ENCODE results near the gene NHERF1. TPM values are rescaled to one million over a fixed set of nuclear protein-coding genes. Genes with fewer than 3 reads are reported as not detected.

NHERF1 gene
- total and polyA plus RNA-seq, 2 of the 13 experiments (the other 11 are each of a cell fraction or from before 2014, with no cell fraction given) = 169 to 269 TPM

DNA sequence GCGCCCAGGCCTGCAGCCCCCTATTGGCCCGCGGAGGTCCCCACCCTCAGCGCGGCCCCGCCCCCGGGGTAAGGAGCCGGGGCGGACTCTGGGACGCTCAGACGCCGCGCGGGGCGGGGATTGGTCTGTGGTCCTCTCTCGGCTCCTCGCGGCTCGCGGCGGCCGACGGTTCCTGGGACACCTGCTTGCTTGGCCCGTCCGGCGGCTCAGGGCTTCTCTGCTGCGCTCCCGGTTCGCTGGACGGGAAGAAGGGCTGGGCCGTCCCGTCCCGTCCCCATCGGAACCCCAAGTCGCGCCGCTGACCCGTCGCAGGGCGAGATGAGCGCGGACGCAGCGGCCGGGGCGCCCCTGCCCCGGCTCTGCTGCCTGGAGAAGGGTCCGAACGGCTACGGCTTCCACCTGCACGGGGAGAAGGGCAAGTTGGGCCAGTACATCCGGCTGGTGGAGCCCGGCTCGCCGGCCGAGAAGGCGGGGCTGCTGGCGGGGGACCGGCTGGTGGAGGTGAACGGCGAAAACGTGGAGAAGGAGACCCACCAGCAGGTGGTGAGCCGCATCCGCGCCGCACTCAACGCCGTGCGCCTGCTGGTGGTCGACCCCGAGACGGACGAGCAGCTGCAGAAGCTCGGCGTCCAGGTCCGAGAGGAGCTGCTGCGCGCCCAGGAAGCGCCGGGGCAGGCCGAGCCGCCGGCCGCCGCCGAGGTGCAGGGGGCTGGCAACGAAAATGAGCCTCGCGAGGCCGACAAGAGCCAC is at the start of gene NHERF1 (continued):
- TF ChIP-seq, protein P1, sequence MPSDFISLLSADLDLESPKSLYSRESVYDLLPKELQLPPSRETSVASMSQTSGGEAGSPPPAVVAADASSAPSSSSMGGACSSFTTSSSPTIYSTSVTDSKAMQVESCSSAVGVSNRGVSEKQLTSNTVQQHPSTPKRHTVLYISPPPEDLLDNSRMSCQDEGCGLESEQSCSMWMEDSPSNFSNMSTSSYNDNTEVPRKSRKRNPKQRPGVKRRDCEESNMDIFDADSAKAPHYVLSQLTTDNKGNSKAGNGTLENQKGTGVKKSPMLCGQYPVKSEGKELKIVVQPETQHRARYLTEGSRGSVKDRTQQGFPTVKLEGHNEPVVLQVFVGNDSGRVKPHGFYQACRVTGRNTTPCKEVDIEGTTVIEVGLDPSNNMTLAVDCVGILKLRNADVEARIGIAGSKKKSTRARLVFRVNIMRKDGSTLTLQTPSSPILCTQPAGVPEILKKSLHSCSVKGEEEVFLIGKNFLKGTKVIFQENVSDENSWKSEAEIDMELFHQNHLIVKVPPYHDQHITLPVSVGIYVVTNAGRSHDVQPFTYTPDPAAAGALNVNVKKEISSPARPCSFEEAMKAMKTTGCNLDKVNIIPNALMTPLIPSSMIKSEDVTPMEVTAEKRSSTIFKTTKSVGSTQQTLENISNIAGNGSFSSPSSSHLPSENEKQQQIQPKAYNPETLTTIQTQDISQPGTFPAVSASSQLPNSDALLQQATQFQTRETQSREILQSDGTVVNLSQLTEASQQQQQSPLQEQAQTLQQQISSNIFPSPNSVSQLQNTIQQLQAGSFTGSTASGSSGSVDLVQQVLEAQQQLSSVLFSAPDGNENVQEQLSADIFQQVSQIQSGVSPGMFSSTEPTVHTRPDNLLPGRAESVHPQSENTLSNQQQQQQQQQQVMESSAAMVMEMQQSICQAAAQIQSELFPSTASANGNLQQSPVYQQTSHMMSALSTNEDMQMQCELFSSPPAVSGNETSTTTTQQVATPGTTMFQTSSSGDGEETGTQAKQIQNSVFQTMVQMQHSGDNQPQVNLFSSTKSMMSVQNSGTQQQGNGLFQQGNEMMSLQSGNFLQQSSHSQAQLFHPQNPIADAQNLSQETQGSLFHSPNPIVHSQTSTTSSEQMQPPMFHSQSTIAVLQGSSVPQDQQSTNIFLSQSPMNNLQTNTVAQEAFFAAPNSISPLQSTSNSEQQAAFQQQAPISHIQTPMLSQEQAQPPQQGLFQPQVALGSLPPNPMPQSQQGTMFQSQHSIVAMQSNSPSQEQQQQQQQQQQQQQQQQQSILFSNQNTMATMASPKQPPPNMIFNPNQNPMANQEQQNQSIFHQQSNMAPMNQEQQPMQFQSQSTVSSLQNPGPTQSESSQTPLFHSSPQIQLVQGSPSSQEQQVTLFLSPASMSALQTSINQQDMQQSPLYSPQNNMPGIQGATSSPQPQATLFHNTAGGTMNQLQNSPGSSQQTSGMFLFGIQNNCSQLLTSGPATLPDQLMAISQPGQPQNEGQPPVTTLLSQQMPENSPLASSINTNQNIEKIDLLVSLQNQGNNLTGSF (CRISPR knock-in tag; IDR thresholded peaks at IDR 0.05) = peak; percentile 91; the same call in 1 of the 2 replicates
- peak; percentile 95 for TF ChIP-seq SAP130 (CRISPR knock-in tag; IDR thresholded peaks at IDR 0.05; ENCODE audit: low read depth)
- peak; percentile 71; the same call in 1 of the 2 replicates for TF ChIP-seq ZNF746 (CRISPR knock-in tag; IDR thresholded peaks at IDR 0.05)
- peak; percentile 49; the same call in 1 of the 2 replicates for TF ChIP-seq CC2D1A (CRISPR knock-in tag; IDR thresholded peaks at IDR 0.05)
- TF ChIP-seq, protein P2, sequence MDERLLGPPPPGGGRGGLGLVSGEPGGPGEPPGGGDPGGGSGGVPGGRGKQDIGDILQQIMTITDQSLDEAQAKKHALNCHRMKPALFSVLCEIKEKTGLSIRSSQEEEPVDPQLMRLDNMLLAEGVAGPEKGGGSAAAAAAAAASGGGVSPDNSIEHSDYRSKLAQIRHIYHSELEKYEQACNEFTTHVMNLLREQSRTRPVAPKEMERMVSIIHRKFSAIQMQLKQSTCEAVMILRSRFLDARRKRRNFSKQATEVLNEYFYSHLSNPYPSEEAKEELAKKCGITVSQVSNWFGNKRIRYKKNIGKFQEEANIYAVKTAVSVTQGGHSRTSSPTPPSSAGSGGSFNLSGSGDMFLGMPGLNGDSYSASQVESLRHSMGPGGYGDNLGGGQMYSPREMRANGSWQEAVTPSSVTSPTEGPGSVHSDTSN (CRISPR knock-in tag; IDR thresholded peaks at IDR 0.05) = no peak
- TF ChIP-seq, protein P3, sequence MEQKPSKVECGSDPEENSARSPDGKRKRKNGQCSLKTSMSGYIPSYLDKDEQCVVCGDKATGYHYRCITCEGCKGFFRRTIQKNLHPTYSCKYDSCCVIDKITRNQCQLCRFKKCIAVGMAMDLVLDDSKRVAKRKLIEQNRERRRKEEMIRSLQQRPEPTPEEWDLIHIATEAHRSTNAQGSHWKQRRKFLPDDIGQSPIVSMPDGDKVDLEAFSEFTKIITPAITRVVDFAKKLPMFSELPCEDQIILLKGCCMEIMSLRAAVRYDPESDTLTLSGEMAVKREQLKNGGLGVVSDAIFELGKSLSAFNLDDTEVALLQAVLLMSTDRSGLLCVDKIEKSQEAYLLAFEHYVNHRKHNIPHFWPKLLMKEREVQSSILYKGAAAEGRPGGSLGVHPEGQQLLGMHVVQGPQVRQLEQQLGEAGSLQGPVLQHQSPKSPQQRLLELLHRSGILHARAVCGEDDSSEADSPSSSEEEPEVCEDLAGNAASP (CRISPR knock-in tag; IDR thresholded peaks at IDR 0.05; ENCODE audit: borderline replicate concordance) = peak; percentile 82
- peak; percentile 80 for TF ChIP-seq TOE1 (CRISPR knock-in tag; IDR thresholded peaks at IDR 0.05)
- peak; percentile 23; the same call in 1 of the 2 replicates for TF ChIP-seq ELF1 (CRISPR knock-in tag; IDR thresholded peaks at IDR 0.05)
- peak; percentile 85; the same call in 1 of the 2 replicates for TF ChIP-seq BORCS8-MEF2B (CRISPR knock-in tag; IDR thresholded peaks at IDR 0.05)
- TF ChIP-seq ZNF34 (CRISPR knock-in tag; IDR thresholded peaks at IDR 0.05; ENCODE audit: borderline replicate concordance) = peak; percentile 79; the same call in 1 of the 2 replicates
- TF ChIP-seq ZNF432 (CRISPR knock-in tag; IDR thresholded peaks at IDR 0.05; ENCODE audit: borderline replicate concordance) = no peak
- TF ChIP-seq SRSF1 (optimal IDR thresholded peaks at IDR 0.05; ENCODE audit: low read depth, low read length) = no peak
- TF ChIP-seq IRX3 (CRISPR knock-in tag; IDR thresholded peaks at IDR 0.05; ENCODE audit: borderline replicate concordance, low read depth) = no peak; the same call in none of the 2 replicates
- TF ChIP-seq, protein P4, sequence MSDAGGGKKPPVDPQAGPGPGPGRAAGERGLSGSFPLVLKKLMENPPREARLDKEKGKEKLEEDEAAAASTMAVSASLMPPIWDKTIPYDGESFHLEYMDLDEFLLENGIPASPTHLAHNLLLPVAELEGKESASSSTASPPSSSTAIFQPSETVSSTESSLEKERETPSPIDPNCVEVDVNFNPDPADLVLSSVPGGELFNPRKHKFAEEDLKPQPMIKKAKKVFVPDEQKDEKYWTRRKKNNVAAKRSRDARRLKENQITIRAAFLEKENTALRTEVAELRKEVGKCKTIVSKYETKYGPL (CRISPR knock-in tag; IDR thresholded peaks at IDR 0.05) = peak; percentile 86
- no peak for TF ChIP-seq ZNF251 (CRISPR knock-in tag; IDR thresholded peaks at IDR 0.05)
- TF ChIP-seq ZNF891 (CRISPR knock-in tag; IDR thresholded peaks at IDR 0.05) = peak; percentile 98
- peak; percentile 76; the same call in 1 of the 2 replicates for TF ChIP-seq TEAD2 (CRISPR knock-in tag; IDR thresholded peaks at IDR 0.05)
- TF ChIP-seq ZNF101 (CRISPR knock-in tag; IDR thresholded peaks at IDR 0.05; ENCODE audit: borderline replicate concordance, low read depth) = no peak
- no peak for TF ChIP-seq TCF7 (IDR thresholded peaks at IDR 0.05; ENCODE audit: low read depth)
- no peak for TF ChIP-seq ATF1 (CRISPR knock-in tag; IDR thresholded peaks at IDR 0.05)
- peak; percentile 61; the same call in 1 of the 2 replicates for TF ChIP-seq ZNF788 (CRISPR knock-in tag; IDR thresholded peaks at IDR 0.05; ENCODE audit: borderline replicate concordance)
